Spinal cord (tissue), 10 donors: ENCODE data around the gene HTD2. TPM values are rescaled to one million over a fixed set of nuclear protein-coding genes. Genes with fewer than 3 reads are reported as not detected.
"Not testable (repeated sequence)": the region's sequence is repeated elsewhere in the genome, so short reads cannot be mapped to it uniquely, and the experiment has no call there.

Experiments
- DNase-seq, 6 donors: peaks; one replicate each; pipeline versions ENCODE4 v3.0.0 to v3.0.0-alpha.2; 2013 to 2015; ENCODE audit warnings: low spot score in 6 of 6, low read depth in 4 of 6
- H3K27ac ChIP-seq: one replicate; pipeline ENCODE4 v1.5.1; 2013; ENCODE audit warnings: low read depth, low read length, control low read depth
- H3K27me3 ChIP-seq: one replicate; pipeline ENCODE4 v1.6.1; 2013; ENCODE audit warnings: low read length; ENCODE audit not compliant: control insufficient read depth, insufficient read depth
- H3K36me3 ChIP-seq: one replicate; pipeline ENCODE4 v1.6.1; 2013; ENCODE audit warnings: low read length; ENCODE audit not compliant: control insufficient read depth, insufficient read depth
- H3K4me1 ChIP-seq: one replicate; pipeline ENCODE4 v1.6.1; 2013; ENCODE audit warnings: low read length; ENCODE audit not compliant: control insufficient read depth, insufficient read depth
- H3K4me3 ChIP-seq: one replicate; pipeline ENCODE4 v1.5.1; 2013; ENCODE audit warnings: low read depth, low read length, control low read depth
- H3K9me3 ChIP-seq: one replicate; pipeline ENCODE4 v1.6.1; 2013; ENCODE audit warnings: low read length; ENCODE audit not compliant: control insufficient read depth, insufficient read depth
- WGBS: methylation state at CpG from one replicate; pipeline ENCODE4 v1.1.5; 2013; ENCODE audit warnings: missing lambda C conversion rate; ENCODE audit not compliant: insufficient coverage; 5-methylcytosine and 5-hydroxymethylcytosine counted together
- polyA plus RNA-seq, 2 donors: library from polyadenylated mRNA; unstranded; fragments of 120-200 nt; gene quantifications; one replicate each; pipeline ENCODE4 v1.2.1, GENCODE V29; 2013; ENCODE audit not compliant: insufficient read length in 2 of 2
- total RNA-seq, 2 donors: library from RNA; depleted of rRNA in 1 of 2; stranded (reverse); fragments of 120-200 nt in 1 of 2; fragments of >200 nt in 1 of 2; gene quantifications; one replicate each; pipeline versions ENCODE4 v1.2.3 to v1.2.4, GENCODE V29; 2013 to 2014
- donor health status: healthy.

Gene HTD2
- total and polyA plus RNA-seq, 4 donors = 10.2 to 12.5 (median 12.1) TPM

GRCh38 chr3:58337190-58337589 is 30.9 kb downstream of the HTD2 start:
- H3K4me3 ChIP-seq = no peak overlapping the region
- peaks cover 3% of the 10 kb centered on the region for H3K36me3 ChIP-seq
- peaks cover 12% of the 10 kb centered on the region for H3K4me1 ChIP-seq
- no peaks in the 10 kb centered on the region for H3K27me3 ChIP-seq
- WGBS = 86% methylated on average over 1 of the region's 1 CpG
- H3K27ac ChIP-seq = no peak overlapping the region
- DNase-seq = no peak
- H3K9me3 ChIP-seq = no peaks in the 10 kb centered on the region

- H3K27me3 ChIP-seq, H3K9me3 ChIP-seq, H3K4me3 ChIP-seq, H3K4me1 ChIP-seq, DNase-seq, H3K36me3 ChIP-seq, H3K27ac ChIP-seq: not testable (repeated sequence)
- 94% methylated on average over 4 of the region's 12 CpGs for WGBS
Measured at GRCh38 chr3:58339146-58339545, 32.8 kb downstream of the HTD2 start.

DNA sequence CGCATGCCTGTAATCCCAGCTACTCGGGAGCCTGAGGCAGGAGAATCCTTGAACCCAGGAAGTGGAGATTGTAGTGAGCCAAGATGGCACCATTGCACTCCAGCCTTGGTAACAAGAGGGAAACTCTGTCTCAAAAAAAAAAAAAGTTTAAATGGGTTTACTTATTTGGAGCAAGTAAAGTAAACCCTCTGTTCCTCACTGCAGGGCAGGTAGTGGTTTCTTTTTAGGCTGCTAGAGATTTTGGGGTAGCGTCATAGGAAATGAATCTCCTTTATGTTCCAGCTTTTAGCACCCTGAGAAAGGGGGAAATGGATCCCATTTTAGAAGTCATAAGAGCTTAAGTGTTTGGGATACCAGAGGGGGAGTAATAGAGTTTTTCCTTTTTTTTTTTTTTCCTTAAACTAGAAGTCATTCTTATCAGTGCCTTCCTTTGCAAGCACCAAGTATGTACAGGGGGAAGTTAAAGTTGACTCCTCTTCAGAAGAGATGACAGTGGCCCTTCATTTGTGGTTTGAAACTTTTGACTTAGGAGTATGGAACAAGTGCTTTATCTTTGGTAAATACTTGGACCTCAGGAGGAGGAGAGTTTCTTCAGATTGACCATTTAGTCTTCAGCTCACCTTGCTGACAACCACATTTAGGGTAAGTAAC is 34.4 kb downstream of the HTD2 start:
- Histone ChIP-seq H3K27me3 (no peaks in the 10 kb centered on the region), H3K27ac (no peak overlapping the region), H3K4me1 (no peaks in the 10 kb centered on the region), H3K9me3 (no peaks in the 10 kb centered on the region), H3K36me3 (peaks cover 3% of the 10 kb centered on the region), H3K4me3 (no peak overlapping the region)
- WGBS = 100% methylated on average over 2 of the region's 3 CpGs
- DNase-seq = no peak

DNA sequence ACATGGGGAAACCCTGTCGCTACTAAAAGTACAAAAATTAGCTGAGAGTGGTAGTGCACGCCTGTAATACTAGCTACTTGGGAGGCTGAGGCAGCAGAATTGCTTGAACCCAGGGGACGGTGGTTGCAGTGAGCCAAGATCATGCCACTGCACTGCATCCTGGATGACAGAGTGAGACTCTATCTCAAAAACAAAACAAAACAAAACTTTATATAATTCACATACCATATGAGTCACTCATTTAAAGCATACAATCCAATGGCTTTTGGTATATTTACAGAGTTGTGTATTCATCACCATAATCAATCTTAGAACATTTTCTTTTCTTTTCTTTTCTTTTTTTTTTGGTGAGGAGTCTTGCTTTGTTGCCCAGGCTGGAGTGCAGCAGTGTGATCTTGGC is 35.1 kb downstream of the HTD2 start:
- peaks cover 3% of the 10 kb centered on the region for H3K36me3 ChIP-seq
- no peaks in the 10 kb centered on the region for H3K27me3 ChIP-seq
- H3K4me3 ChIP-seq = no peak overlapping the region
- H3K4me1 ChIP-seq = no peaks in the 10 kb centered on the region
- H3K27ac ChIP-seq = no peak overlapping the region
- H3K9me3 ChIP-seq = no peaks in the 10 kb centered on the region
- DNase-seq = no peak
- WGBS = 94% methylated on average over 2 of the region's 3 CpGs

- H3K27ac ChIP-seq = no peak overlapping the region
- peaks cover 3% of the 10 kb centered on the region for H3K36me3 ChIP-seq
- H3K4me3 ChIP-seq = no peak overlapping the region
- no CpG with 5 or more reads among the region's 5 CpGs for WGBS
- no peak for DNase-seq
- no peaks in the 10 kb centered on the region for H3K27me3 ChIP-seq
- H3K9me3 ChIP-seq = no peaks in the 10 kb centered on the region
- H3K4me1 ChIP-seq = no peaks in the 10 kb centered on the region
Measured at GRCh38 chr3:58342676-58343075, 36.4 kb downstream of the HTD2 start.

DNA sequence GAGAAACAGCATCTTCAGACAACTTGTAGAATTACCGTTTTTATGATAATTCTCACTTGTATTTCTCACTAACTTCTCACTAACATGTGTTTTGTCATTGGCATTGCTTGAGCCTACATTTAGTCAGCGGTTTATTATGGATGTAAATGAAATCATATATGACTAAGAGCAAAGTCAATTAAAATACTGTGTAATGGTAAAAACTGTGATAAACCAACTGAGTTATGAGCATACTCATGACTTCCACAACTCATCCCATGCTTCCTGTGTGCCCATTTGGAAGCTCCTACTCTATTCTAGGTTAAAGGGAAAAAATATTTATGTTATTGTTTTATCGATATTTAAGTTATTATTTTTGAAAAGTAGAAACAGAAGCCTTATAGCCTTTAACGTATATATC is 39.1 kb downstream of the HTD2 start:
- Histone ChIP-seq H3K4me3 (no peak overlapping the region), H3K27ac (no peak overlapping the region), H3K9me3 (no peaks in the 10 kb centered on the region), H3K4me1 (no peaks in the 10 kb centered on the region), H3K36me3 (peaks cover 3% of the 10 kb centered on the region), H3K27me3 (no peaks in the 10 kb centered on the region)
- DNase-seq = no peak
- WGBS = no CpG with 5 or more reads among the region's 4 CpGs

- no peaks in the 10 kb centered on the region for H3K27me3 ChIP-seq
- no peak overlapping the region for H3K4me3 ChIP-seq
- H3K4me1 ChIP-seq = no peaks in the 10 kb centered on the region
- H3K27ac ChIP-seq = no peak overlapping the region
- no CpG with 5 or more reads among the region's 2 CpGs for WGBS
- no peak for DNase-seq
- no peaks in the 10 kb centered on the region for H3K9me3 ChIP-seq
- peaks cover 3% of the 10 kb centered on the region for H3K36me3 ChIP-seq
Measured at GRCh38 chr3:58346368-58346767, 40.0 kb downstream of the HTD2 start.

GRCh38 chr3:58347984-58348383 is 41.7 kb downstream of the HTD2 start:
- 81% methylated on average over 4 of the region's 7 CpGs for WGBS
- no peak overlapping the region for H3K4me3 ChIP-seq
- peaks cover 5% of the 10 kb centered on the region for H3K4me1 ChIP-seq
- no peak for DNase-seq
- peaks cover 3% of the 10 kb centered on the region for H3K36me3 ChIP-seq
- H3K9me3 ChIP-seq = no peaks in the 10 kb centered on the region
- H3K27ac ChIP-seq = no peak overlapping the region
- no peaks in the 10 kb centered on the region for H3K27me3 ChIP-seq

- H3K4me3 ChIP-seq = no peak overlapping the region
- no peaks in the 10 kb centered on the region for H3K9me3 ChIP-seq
- no peak overlapping the region for H3K27ac ChIP-seq
- peaks cover 5% of the 10 kb centered on the region for H3K4me1 ChIP-seq
- H3K36me3 ChIP-seq = peaks cover 3% of the 10 kb centered on the region
- WGBS = 100% methylated on average over 1 of the region's 7 CpGs
- no peak for DNase-seq
- no peaks in the 10 kb centered on the region for H3K27me3 ChIP-seq
Measured at GRCh38 chr3:58349792-58350626, 43.7 kb downstream of the HTD2 start.

GRCh38 chr3:58350627-58351013 is 44.3 kb downstream of the HTD2 start:
- Histone ChIP-seq H3K4me1 (peaks cover 5% of the 10 kb centered on the region), H3K9me3 (no peaks in the 10 kb centered on the region), H3K27me3 (no peaks in the 10 kb centered on the region), H3K4me3 (no peak overlapping the region), H3K36me3 (peaks cover 3% of the 10 kb centered on the region), H3K27ac (no peak overlapping the region)
- no CpG with 5 or more reads among the region's 2 CpGs for WGBS
- DNase-seq = no peak
